Smooth muscle cell (in vitro differentiated cells): Measurements from ENCODE around the gene DCLRE1C. TPM values are rescaled to one million over a fixed set of nuclear protein-coding genes. Genes with fewer than 3 reads are reported as not detected.
"Not testable (repeated sequence)": the region's sequence is repeated elsewhere in the genome, so short reads cannot be mapped to it uniquely, and the experiment has no call there.

Experiments
- DNase-seq: peaks from one replicate; lab custom pipeline; 2025; ENCODE audit not compliant: unreplicated experiment; lab: John Stamatoyannopoulos, UW
- H2AFZ ChIP-seq: fragments of 200-600 bp; sonication (generic); 2 replicates; pipeline ENCODE4 v1.6.0; 2016; ENCODE audit warnings: antibody characterized with exemption, low read depth, mild to moderate bottlenecking
- H3F3A ChIP-seq: fragments of 200-600 bp; sonication (generic); 2 replicates; pipeline ENCODE4 v1.6.0; 2017; ENCODE audit warnings: antibody characterized with exemption, low read depth
- H3K27ac ChIP-seq: fragments of 200-600 bp; sonication (generic); 2 replicates; pipeline ENCODE4 v1.5.1; 2016; ENCODE audit warnings: low read depth, mild to moderate bottlenecking
- H3K27me3 ChIP-seq: fragments of 200-600 bp; sonication (generic); 2 replicates; pipeline ENCODE4 v1.6.1; 2016; ENCODE audit warnings: low read depth, mild to moderate bottlenecking
- H3K36me3 ChIP-seq: fragments of 200-600 bp; sonication (generic); 2 replicates; pipeline ENCODE4 v1.5.1; 2016; ENCODE audit warnings: low read depth
- H3K4me1 ChIP-seq: fragments of 200-600 bp; sonication (generic); 2 replicates; pipeline ENCODE4 v1.5.1; 2016; ENCODE audit warnings: low read depth
- H3K4me2 ChIP-seq: fragments of 200-600 bp; sonication (generic); 2 replicates; pipeline ENCODE4 v1.6.0; 2016; ENCODE audit warnings: mild to moderate bottlenecking
- H3K4me3 ChIP-seq: fragments of 200-600 bp; sonication (generic); 2 replicates; pipeline ENCODE4 v1.5.1; 2016; ENCODE audit warnings: mild to moderate bottlenecking
- H3K79me2 ChIP-seq: fragments of 200-600 bp; sonication (generic); 2 replicates; pipeline ENCODE4 v1.6.0; 2016; ENCODE audit warnings: low read depth, mild to moderate bottlenecking
- H3K9ac ChIP-seq: fragments of 200-600 bp; sonication (generic); 2 replicates; pipeline ENCODE4 v1.6.0; 2016; ENCODE audit warnings: low read depth
- H3K9me3 ChIP-seq: fragments of 200-600 bp; sonication (generic); replicated peaks from 2 replicates; pipeline ENCODE4 v1.5.1; 2016; ENCODE audit warnings: low read depth
- H4K20me1 ChIP-seq: fragments of 200-600 bp; sonication (generic); 2 replicates; pipeline ENCODE4 v1.6.0; 2016; ENCODE audit warnings: low read depth
- CTCF ChIP-seq: fragments of 200-600 bp; sonication (generic); IDR thresholded peaks from 2 replicates; pipeline ENCODE4 v1.5.1; 2017; ENCODE audit warnings: borderline replicate concordance, mild to moderate bottlenecking, antibody characterized with exemption; ENCODE audit not compliant: insufficient read depth, poor library complexity, severe bottlenecking
- WGBS: methylation state at CpG from one replicate; pipeline ENCODE4 v1.1.7; 2016; ENCODE audit warnings: low lambda C conversion rate; 5-methylcytosine and 5-hydroxymethylcytosine counted together
- polyA plus RNA-seq: library from polyadenylated mRNA; unstranded; fragments of >200 nt; fragmentation: Nextera tagmentation; extraction: Ambion mirVana; gene quantifications from 2 replicates; pipeline ENCODE4 v1.2.1, GENCODE V29; 2016
- total RNA-seq: library from RNA; depleted of rRNA; stranded (reverse); fragments of >200 nt; gene quantifications from 2 replicates; pipeline ENCODE4 v1.2.3, GENCODE V29; 2014

Gene DCLRE1C
- total and polyA plus RNA-seq, 2 experiments from 2014 or later = 7.0 to 7.6 TPM

DNA sequence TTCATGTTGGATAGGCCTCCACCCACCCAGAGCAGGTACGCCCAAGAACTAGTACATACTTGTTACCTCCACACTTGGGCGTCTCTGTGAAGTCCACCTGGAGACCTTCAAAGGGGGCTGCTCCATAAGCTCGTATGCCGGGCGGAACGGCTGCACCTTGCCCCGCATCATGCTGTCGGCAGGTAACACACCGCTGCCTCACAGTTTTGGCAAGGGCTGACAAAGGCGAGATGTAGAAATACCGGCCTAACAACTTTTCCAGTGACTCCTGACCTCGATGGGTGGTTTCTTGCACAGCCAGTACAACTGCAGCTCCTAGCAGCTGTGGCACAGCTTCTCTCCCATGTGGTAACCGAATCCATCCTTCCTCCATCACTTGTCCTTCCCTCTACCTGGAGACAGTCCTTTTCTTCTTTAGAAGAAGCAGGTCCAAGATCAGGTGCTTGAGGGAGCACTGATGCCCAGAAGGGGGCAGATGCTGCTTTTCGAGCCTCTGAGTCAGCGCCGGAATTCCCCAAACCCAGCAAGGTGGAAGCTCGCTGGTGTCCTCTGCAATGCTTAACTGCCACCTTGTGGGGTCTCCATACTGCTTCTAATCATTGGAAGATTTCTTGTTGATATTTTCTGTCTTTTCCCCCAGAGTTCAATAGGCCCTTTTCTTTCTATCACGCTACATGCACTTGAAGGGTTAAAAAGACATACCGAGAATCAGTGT, 37.3 kb upstream of the DCLRE1C start:
- H3K4me1 ChIP-seq, H3F3A ChIP-seq, H3K27me3 ChIP-seq, DNase-seq, H3K4me3 ChIP-seq, H3K27ac ChIP-seq, H3K9me3 ChIP-seq, H3K4me2 ChIP-seq, H4K20me1 ChIP-seq, H3K79me2 ChIP-seq, H3K9ac ChIP-seq, H3K36me3 ChIP-seq, H2AFZ ChIP-seq: not testable (repeated sequence)
- 69% methylated on average over 19 of the region's 19 CpGs for WGBS
- peak; percentile 17 for TF ChIP-seq CTCF

DNA sequence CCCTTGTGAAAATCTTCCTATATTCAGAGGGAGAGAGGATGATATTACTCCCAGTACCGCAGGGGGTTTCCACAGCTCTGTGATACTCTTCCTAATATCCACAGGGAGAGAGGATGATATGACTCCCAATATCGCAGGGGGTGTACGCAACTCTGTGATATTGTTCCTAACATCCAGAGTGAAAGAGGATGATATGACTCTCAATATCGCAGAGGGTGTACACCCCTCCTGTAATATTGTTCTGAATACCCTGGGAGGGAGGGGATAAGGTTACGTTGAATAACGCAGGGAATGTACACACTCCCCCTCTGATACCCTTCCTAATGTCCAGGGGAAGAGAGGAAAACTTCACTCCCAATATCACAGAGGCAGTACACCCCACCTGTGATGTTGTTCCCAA, 35.7 kb upstream of the DCLRE1C start:
- H3K27ac ChIP-seq, H3K79me2 ChIP-seq, DNase-seq, H3K36me3 ChIP-seq, H4K20me1 ChIP-seq, H3K4me3 ChIP-seq, H3K4me1 ChIP-seq, H3K9me3 ChIP-seq, H3F3A ChIP-seq, H3K4me2 ChIP-seq, H2AFZ ChIP-seq, H3K27me3 ChIP-seq, H3K9ac ChIP-seq: not testable (repeated sequence)
- 96% methylated on average over 6 of the region's 6 CpGs for WGBS

GRCh38 chr10:14982744-14983143, 28.8 kb upstream of the DCLRE1C start:
- WGBS = 87% methylated on average over 3 of the region's 3 CpGs
- Histone ChIP-seq H3K27me3 (no peaks in the 10 kb centered on the region), H3K4me2 (no peak overlapping the region), H3K4me1 (no peaks in the 10 kb centered on the region), H3K36me3 (no peaks in the 10 kb centered on the region), H3F3A (no peaks in the 10 kb centered on the region), H3K79me2 (no peaks in the 10 kb centered on the region), H3K27ac (no peak overlapping the region), H2AFZ (no peak overlapping the region), H3K4me3 (no peak overlapping the region), H4K20me1 (no peaks in the 10 kb centered on the region), H3K9me3 (no peaks in the 10 kb centered on the region), H3K9ac (no peak overlapping the region)
- TF ChIP-seq CTCF = no peak
- no peak for DNase-seq

- DNase-seq = no peak
- no peaks in the 10 kb centered on the region for H3K4me1 ChIP-seq
- no peak overlapping the region for H3K4me3 ChIP-seq
- H3F3A ChIP-seq = no peaks in the 10 kb centered on the region
- no peak for TF ChIP-seq CTCF
- H2AFZ ChIP-seq = no peak overlapping the region
- H3K9ac ChIP-seq = no peak overlapping the region
- no peak overlapping the region for H3K4me2 ChIP-seq
- no peaks in the 10 kb centered on the region for H4K20me1 ChIP-seq
- H3K36me3 ChIP-seq = no peaks in the 10 kb centered on the region
- H3K27ac ChIP-seq = no peak overlapping the region
- no peaks in the 10 kb centered on the region for H3K79me2 ChIP-seq
- WGBS = 37% methylated on average over 21 of the region's 21 CpGs
- peaks cover 8% of the 10 kb centered on the region for H3K27me3 ChIP-seq
- no peaks in the 10 kb centered on the region for H3K9me3 ChIP-seq
These were observed 21.9 kb upstream of the DCLRE1C start for GRCh38 chr10:14975672-14976273.

- H3K36me3 ChIP-seq, H3K4me2 ChIP-seq, H3K79me2 ChIP-seq, H3K4me3 ChIP-seq, H2AFZ ChIP-seq, H3K9ac ChIP-seq, DNase-seq, H3K4me1 ChIP-seq, H4K20me1 ChIP-seq, H3F3A ChIP-seq, H3K9me3 ChIP-seq, H3K27me3 ChIP-seq, H3K27ac ChIP-seq: not testable (repeated sequence)
- WGBS = 53% methylated on average over 15 of the region's 15 CpGs
These were observed 20.5 kb upstream of the DCLRE1C start for GRCh38 chr10:14974153-14974998.
